ENCODE results near the gene SPEM3. TPM values are rescaled to one million over a fixed set of nuclear protein-coding genes. Genes with fewer than 3 reads are reported as not detected.

The SPEM3 gene
- total RNA-seq, 1 donor from 2014 or later, result not detected

- no peak for DNase-seq (ENCODE audit: low spot score, unreplicated experiment)
- TF ChIP-seq CTCF (IDR thresholded peaks at IDR 0.05; ENCODE audit: unreplicated experiment), result no peak
- Mint-ChIP-seq H3K4me3 (ENCODE audit: low read depth) (no peak overlapping the region), H3K9me3 (ENCODE audit: low read depth) (no peaks in the 10 kb centered on the region), H3K27ac (no peak overlapping the region), H3K4me1 (ENCODE audit: low read depth) (no peaks in the 10 kb centered on the region), H3K36me3 (ENCODE audit: insufficient read depth) (no peaks in the 10 kb centered on the region), H3K27me3 (no peaks in the 10 kb centered on the region)
Measured at GRCh38 chr17:7429722-7430121, 1.1 kb downstream of the SPEM3 start.

GRCh38 chr17:7431231-7431630 is 2.6 kb downstream of the SPEM3 start:
- H3K36me3 Mint-ChIP-seq (ENCODE audit: insufficient read depth), result no peaks in the 10 kb centered on the region
- no peak for DNase-seq (ENCODE audit: low spot score, unreplicated experiment)
- H3K27ac Mint-ChIP-seq, result no peak overlapping the region
- H3K4me3 Mint-ChIP-seq (ENCODE audit: low read depth), result no peak overlapping the region
- TF ChIP-seq CTCF (IDR thresholded peaks at IDR 0.05; ENCODE audit: unreplicated experiment), result no peak
- H3K9me3 Mint-ChIP-seq (ENCODE audit: low read depth), result no peaks in the 10 kb centered on the region
- H3K4me1 Mint-ChIP-seq (ENCODE audit: low read depth), result peaks cover 1% of the 10 kb centered on the region
- H3K27me3 Mint-ChIP-seq, result peaks cover 3% of the 10 kb centered on the region

GRCh38 chr17:7432296-7432695 is 3.6 kb downstream of the SPEM3 start:
- no peak for DNase-seq (ENCODE audit: low spot score, unreplicated experiment)
- H3K4me1 Mint-ChIP-seq (ENCODE audit: low read depth), result peaks cover 3% of the 10 kb centered on the region
- H3K9me3 Mint-ChIP-seq (ENCODE audit: low read depth), result no peaks in the 10 kb centered on the region
- H3K27ac Mint-ChIP-seq, result no peak overlapping the region
- H3K36me3 Mint-ChIP-seq (ENCODE audit: insufficient read depth), result no peaks in the 10 kb centered on the region
- H3K4me3 Mint-ChIP-seq (ENCODE audit: low read depth), result no peak overlapping the region
- no peak for TF ChIP-seq CTCF (IDR thresholded peaks at IDR 0.05; ENCODE audit: unreplicated experiment)
- peaks cover 10% of the 10 kb centered on the region for H3K27me3 Mint-ChIP-seq

- H3K36me3 Mint-ChIP-seq (ENCODE audit: insufficient read depth), result no peaks in the 10 kb centered on the region
- H3K27me3 Mint-ChIP-seq, result peaks cover 32% of the 10 kb centered on the region
- H3K9me3 Mint-ChIP-seq (ENCODE audit: low read depth), result no peaks in the 10 kb centered on the region
- peaks cover 22% of the 10 kb centered on the region for H3K4me1 Mint-ChIP-seq (ENCODE audit: low read depth)
- peak overlapping the region; percentile 86 for H3K4me3 Mint-ChIP-seq (ENCODE audit: low read depth)
- H3K27ac Mint-ChIP-seq, result peak overlapping the region; percentile 97
- peak; percentile 51 for TF ChIP-seq CTCF (IDR thresholded peaks at IDR 0.05; ENCODE audit: unreplicated experiment)
- DNase-seq (ENCODE audit: low spot score, unreplicated experiment), result peak; percentile 43
Measured at GRCh38 chr17:7435676-7436555, 7.3 kb downstream of the SPEM3 start.

GRCh38 chr17:7436556-7437368 is 8.1 kb downstream of the SPEM3 start:
- Mint-ChIP-seq H3K4me1 (ENCODE audit: low read depth) (peaks cover 23% of the 10 kb centered on the region), H3K36me3 (ENCODE audit: insufficient read depth) (no peaks in the 10 kb centered on the region), H3K27ac (peak overlapping the region; percentile 97), H3K4me3 (ENCODE audit: low read depth) (peak overlapping the region; percentile 86), H3K9me3 (ENCODE audit: low read depth) (no peaks in the 10 kb centered on the region), H3K27me3 (peaks cover 39% of the 10 kb centered on the region)
- DNase-seq (ENCODE audit: low spot score, unreplicated experiment), result peak; percentile 80
- peak; percentile 84 for TF ChIP-seq CTCF (IDR thresholded peaks at IDR 0.05; ENCODE audit: unreplicated experiment)
